Endothelial cell (in vitro differentiated cells): ENCODE measurements around the gene PTH. TPM values are rescaled to one million over a fixed set of nuclear protein-coding genes. Genes with fewer than 3 reads are reported as not detected.

Experiments used
- DNase-seq: peaks from one replicate; pipeline ENCODE4 v3.0.0; 2021; ENCODE audit warnings: low spot score
- H3K27ac Mint-ChIP-seq: one replicate; pipeline ENCODE4 v1.8.0; 2021; ENCODE audit warnings: mixed read lengths, inconsistent platforms; ENCODE audit not compliant: unreplicated experiment
- H3K27me3 Mint-ChIP-seq: one replicate; pipeline ENCODE4 v1.8.0; 2021; ENCODE audit warnings: mild to moderate bottlenecking, moderate library complexity, mixed read lengths, inconsistent platforms; ENCODE audit not compliant: unreplicated experiment
- H3K36me3 Mint-ChIP-seq: one replicate; pipeline ENCODE4 v1.8.0; 2021; ENCODE audit warnings: mild to moderate bottlenecking, low read depth, mixed read lengths, inconsistent platforms; ENCODE audit not compliant: unreplicated experiment
- H3K4me1 Mint-ChIP-seq: one replicate; pipeline ENCODE4 v1.8.0; 2021; ENCODE audit warnings: mild to moderate bottlenecking, mixed read lengths, inconsistent platforms; ENCODE audit not compliant: unreplicated experiment
- H3K4me3 Mint-ChIP-seq: one replicate; pipeline ENCODE4 v1.8.0; 2021; ENCODE audit warnings: mild to moderate bottlenecking, mixed read lengths, inconsistent platforms; ENCODE audit not compliant: unreplicated experiment
- H3K9me3 Mint-ChIP-seq: one replicate; pipeline ENCODE4 v1.8.0; 2021; ENCODE audit warnings: mixed read lengths, inconsistent platforms; ENCODE audit not compliant: unreplicated experiment
- total RNA-seq: library from RNA; stranded (reverse); fragmentation: NEBNext Ultra II Directional; extraction: Animal tissue kit (Norgen Biotek cat#: 25700); gene quantifications from one replicate; pipeline ENCODE4 v1.2.1, GENCODE V29; 2021; ENCODE audit not compliant: unreplicated experiment
- TF ChIP-seq, protein P1 (sequence below): fragments of 200-600 bp; sonication (generic); IDR thresholded peaks from one replicate; pipeline ENCODE4 v1.5.0; 2021; ENCODE audit warnings: antibody characterized with exemption; ENCODE audit not compliant: unreplicated experiment

The PTH gene
- total RNA-seq, 1 donor from 2014 or later = not detected

DNA sequence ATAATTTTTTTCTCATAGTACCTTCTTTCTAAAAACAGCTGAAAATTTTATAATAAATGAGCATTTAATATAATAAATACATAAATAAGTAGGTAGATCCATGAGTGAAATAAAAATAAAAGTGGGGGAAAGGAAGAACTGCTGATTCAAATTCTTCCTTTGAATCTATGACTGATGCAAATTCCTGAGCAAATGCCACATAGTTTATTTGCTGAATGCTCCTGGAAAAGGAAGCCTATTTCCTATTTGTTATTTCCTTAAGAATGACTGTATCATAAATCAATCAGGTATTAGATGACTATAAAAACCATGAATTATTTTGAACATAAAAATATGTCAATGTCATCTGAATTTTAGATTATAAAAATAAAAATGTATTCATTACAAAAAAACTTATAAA, 49.4 kb downstream of the PTH start:
- no peaks in the 10 kb centered on the region for H3K9me3 Mint-ChIP-seq
- TF ChIP-seq, protein P1, sequence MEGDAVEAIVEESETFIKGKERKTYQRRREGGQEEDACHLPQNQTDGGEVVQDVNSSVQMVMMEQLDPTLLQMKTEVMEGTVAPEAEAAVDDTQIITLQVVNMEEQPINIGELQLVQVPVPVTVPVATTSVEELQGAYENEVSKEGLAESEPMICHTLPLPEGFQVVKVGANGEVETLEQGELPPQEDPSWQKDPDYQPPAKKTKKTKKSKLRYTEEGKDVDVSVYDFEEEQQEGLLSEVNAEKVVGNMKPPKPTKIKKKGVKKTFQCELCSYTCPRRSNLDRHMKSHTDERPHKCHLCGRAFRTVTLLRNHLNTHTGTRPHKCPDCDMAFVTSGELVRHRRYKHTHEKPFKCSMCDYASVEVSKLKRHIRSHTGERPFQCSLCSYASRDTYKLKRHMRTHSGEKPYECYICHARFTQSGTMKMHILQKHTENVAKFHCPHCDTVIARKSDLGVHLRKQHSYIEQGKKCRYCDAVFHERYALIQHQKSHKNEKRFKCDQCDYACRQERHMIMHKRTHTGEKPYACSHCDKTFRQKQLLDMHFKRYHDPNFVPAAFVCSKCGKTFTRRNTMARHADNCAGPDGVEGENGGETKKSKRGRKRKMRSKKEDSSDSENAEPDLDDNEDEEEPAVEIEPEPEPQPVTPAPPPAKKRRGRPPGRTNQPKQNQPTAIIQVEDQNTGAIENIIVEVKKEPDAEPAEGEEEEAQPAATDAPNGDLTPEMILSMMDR = no peak
- H3K27me3 Mint-ChIP-seq = no peaks in the 10 kb centered on the region
- DNase-seq = no peak
- no peak overlapping the region for H3K4me3 Mint-ChIP-seq
- peaks cover 20% of the 10 kb centered on the region for H3K4me1 Mint-ChIP-seq
- H3K27ac Mint-ChIP-seq = no peak overlapping the region
- no peaks in the 10 kb centered on the region for H3K36me3 Mint-ChIP-seq

DNA sequence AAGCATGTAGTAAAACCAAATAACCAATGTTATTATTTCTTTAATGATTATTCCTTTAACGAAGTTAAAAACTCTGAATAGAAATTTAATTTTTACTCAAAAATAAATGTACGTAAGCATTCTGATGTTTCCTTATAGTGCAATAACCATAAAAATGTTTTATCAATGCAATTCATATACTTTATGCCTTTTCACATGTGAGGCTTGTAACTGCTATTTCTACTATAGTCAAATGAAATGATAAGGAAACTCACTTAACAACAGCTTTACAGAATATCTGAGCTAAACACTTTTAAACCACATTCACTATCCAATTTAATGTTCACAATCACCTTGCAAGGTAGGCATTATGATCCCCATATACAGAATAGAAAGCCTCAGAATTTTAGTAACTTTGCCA, 50.2 kb downstream of the PTH start:
- Mint-ChIP-seq H3K4me1 (peaks cover 20% of the 10 kb centered on the region), H3K27ac (no peak overlapping the region), H3K4me3 (no peak overlapping the region), H3K9me3 (no peaks in the 10 kb centered on the region), H3K36me3 (no peaks in the 10 kb centered on the region), H3K27me3 (no peaks in the 10 kb centered on the region)
- TF ChIP-seq, protein P1 = no peak
- DNase-seq = no peak

Other genes starting within 250 kb of the PTH start
- gene BMAL1, start 218.2 kb downstream of the PTH start, total RNA-seq = 7.7 TPM
- gene BTBD10, start 32.8 kb downstream of the PTH start, total RNA-seq = 82.2 TPM
- 77.8 TPM for gene FAR1, start 172.7 kb upstream of the PTH start, total RNA-seq